Measurements from ENCODE around the gene SH3PXD2A. TPM values are rescaled to one million over a fixed set of nuclear protein-coding genes. Genes with fewer than 3 reads are reported as not detected.

Gene SH3PXD2A
- total and polyA plus RNA-seq, 7 donors, result 3.0 to 57.7 (median 10.6) TPM

DNA sequence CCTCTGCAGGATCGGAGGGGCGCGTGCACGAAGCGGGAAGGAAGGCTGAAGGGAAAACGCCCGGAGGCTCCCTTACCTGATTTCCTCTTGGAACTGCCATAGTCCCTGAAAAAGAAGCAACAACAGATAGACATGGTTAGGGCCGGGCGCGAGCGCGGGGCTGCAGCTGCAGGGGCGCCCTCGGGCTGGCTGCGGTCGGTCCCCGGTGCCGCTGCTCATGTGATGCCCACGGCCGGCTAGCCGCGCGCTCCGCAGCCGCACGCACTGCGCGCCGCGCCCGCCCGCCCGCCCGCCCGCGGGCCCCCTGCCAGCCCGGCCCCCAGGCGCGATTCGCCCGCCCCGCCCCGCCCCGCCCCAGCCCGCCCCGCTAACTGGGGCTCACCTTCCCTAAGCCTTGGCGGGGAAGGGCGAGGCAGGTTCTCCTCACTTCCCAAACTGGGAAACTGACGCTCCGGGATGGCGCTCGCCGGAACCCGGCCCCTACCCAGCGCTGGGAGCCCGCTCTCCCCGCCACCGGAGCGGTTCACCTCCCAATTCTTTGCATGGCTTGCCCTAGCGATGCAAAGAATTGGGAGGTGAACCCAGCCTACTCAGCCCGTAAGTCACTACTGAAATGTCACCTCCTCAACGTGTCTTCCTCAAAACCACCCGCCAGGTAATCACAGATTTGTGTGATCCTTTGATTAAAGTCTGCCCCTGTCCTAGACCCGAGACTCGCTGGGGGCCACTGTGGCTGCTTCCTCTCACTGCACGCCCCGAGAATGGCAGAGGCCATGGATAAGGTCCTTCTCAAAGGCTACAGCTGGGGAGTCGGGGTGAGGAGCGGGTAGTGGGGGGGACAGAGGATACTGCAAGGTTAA, 162.2 kb downstream of the SH3PXD2A start:
- H3K36me3 ChIP-seq (ENCODE audit: insufficient read depth in 1 of 2, low read depth in 1 of 2), result no peaks in the 10 kb centered on the region
- H3K9me3 ChIP-seq, result no peaks in the 10 kb centered on the region
- peaks cover 9% of the 10 kb centered on the region for H3K4me1 ChIP-seq
- WGBS, 3 donors, result 12 to 23% (median 22%) methylated on average over 26 to 69 of the region's 69 CpGs
- ATAC-seq, result peak in 2 of 4 donors; percentile 36 to 42
- TF ChIP-seq, protein P1, sequence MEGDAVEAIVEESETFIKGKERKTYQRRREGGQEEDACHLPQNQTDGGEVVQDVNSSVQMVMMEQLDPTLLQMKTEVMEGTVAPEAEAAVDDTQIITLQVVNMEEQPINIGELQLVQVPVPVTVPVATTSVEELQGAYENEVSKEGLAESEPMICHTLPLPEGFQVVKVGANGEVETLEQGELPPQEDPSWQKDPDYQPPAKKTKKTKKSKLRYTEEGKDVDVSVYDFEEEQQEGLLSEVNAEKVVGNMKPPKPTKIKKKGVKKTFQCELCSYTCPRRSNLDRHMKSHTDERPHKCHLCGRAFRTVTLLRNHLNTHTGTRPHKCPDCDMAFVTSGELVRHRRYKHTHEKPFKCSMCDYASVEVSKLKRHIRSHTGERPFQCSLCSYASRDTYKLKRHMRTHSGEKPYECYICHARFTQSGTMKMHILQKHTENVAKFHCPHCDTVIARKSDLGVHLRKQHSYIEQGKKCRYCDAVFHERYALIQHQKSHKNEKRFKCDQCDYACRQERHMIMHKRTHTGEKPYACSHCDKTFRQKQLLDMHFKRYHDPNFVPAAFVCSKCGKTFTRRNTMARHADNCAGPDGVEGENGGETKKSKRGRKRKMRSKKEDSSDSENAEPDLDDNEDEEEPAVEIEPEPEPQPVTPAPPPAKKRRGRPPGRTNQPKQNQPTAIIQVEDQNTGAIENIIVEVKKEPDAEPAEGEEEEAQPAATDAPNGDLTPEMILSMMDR (IDR thresholded peaks at IDR 0.05), result no peak
- no peaks in the 10 kb centered on the region for H3K27me3 ChIP-seq (ENCODE audit: insufficient read depth in 3 of 3, low read length in 2 of 3)
- H3K4me3 ChIP-seq, result peak overlapping the region; percentile 53
- intact Hi-C loops (cut with DNase I), result no loop called here
- peak in 1 of 2 donors; percentile 64 for DNase-seq
- H3K27ac ChIP-seq, result no peak overlapping the region

DNA sequence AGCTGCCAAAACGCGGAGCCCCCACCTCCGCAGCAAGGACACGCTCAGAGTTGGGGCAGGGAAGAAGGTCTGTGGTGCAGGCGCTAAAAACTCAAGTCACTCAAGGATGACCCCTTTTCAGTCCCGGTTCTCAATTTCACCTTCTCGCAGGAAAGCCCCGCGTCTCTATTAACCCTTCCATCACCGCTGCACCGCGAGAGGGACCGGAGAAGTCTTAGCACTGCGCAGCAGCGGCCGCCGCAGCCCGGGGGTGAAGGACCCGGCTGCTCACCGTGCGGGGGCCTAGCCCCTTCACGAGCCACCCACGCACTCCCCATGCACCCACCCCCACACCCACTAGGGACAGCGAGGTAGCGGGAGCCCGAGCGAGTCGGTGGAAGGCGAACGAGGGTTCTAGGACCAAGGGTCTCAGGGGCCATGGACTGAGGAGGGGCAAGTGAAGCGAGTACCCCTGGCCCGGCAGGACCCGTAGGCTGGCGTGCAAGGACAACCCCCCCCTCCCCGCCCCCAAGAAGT, 162.9 kb downstream of the SH3PXD2A start:
- TF ChIP-seq, protein P1 (IDR thresholded peaks at IDR 0.05), result no peak
- intact Hi-C loops (cut with DNase I), result no loop called here
- ATAC-seq (no peak), DNase-seq (no peak)
- Histone ChIP-seq H3K4me3 (peak overlapping the region; percentile 45), H3K27ac (no peak overlapping the region), H3K9me3 (no peaks in the 10 kb centered on the region), H3K4me1 (peaks cover 9% of the 10 kb centered on the region), H3K27me3 (ENCODE audit: insufficient read depth in 3 of 3, low read length in 2 of 3) (no peaks in the 10 kb centered on the region), H3K36me3 (ENCODE audit: insufficient read depth in 1 of 2, low read depth in 1 of 2) (no peaks in the 10 kb centered on the region)
- WGBS, 3 donors, result 49 to 53% (median 50%) methylated on average over 33 to 35 of the region's 35 CpGs

DNA sequence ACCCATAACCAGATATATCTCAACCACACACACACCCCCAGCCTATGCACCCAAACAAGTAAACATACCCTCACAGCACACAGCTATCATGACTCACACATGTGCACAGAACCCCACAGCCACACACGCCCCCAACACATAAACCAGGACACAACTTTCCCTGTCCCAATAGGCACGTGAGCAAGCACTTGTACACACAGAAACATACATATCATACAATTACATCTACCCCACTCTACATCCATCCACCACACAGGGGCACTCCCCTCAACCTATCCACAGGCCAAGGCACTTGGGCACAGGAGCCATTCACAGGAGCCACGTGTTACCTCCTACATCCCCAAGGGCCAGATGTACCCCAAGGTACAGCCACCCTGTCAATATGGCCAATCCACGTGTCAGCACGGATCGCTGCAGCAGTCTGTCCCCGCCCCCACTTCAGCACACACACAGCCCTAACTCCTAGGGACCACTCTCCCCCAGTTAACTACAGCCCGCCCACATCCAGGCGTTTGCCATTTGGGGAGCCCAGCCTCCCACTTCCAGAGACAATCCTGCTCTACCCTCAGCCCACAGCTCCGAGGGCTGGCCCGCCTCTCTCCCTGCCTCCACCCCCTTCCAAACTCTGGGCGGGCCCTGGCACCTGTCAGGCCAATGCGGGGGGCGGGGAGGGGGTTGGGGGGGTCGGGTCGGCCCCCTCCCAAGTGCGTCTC, 163.5 kb downstream of the SH3PXD2A start:
- WGBS, 3 donors, result 61 to 69% (median 69%) methylated on average over 15 to 17 of the region's 17 CpGs
- Histone ChIP-seq H3K27ac (no peak overlapping the region), H3K4me1 (peaks cover 4% of the 10 kb centered on the region), H3K36me3 (ENCODE audit: insufficient read depth in 1 of 2, low read depth in 1 of 2) (no peaks in the 10 kb centered on the region), H3K9me3 (no peaks in the 10 kb centered on the region), H3K4me3 (no peak overlapping the region), H3K27me3 (ENCODE audit: insufficient read depth in 3 of 3, low read length in 2 of 3) (no peaks in the 10 kb centered on the region)
- no peak for ATAC-seq
- intact Hi-C loops (cut with DNase I), result no loop called here
- TF ChIP-seq, protein P1 (IDR thresholded peaks at IDR 0.05), result no peak
- DNase-seq, result no peak

DNA sequence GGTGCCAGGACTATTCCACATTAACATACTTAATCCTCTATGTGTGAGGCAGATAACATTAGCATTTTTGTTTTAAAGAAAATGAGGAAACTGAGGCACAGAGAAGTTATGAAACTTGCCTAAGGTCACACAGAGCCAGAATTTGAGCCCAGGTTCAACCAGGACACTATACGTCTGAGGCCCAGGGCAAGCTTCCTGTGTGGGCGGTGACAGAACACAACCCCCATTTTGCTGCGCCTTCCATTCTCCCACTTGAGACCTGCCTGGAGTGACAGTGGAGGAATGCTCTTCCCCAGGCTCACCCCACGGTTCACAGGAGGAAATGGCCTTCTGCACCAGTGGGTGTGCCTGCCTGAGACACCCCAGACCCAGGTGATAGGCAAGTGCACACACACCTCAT, 164.1 kb downstream of the SH3PXD2A start:
- H3K9me3 ChIP-seq, result no peaks in the 10 kb centered on the region
- DNase-seq (no peak), ATAC-seq (no peak)
- TF ChIP-seq, protein P1 (IDR thresholded peaks at IDR 0.05), result no peak
- H3K27ac ChIP-seq, result no peak overlapping the region
- no peaks in the 10 kb centered on the region for H3K27me3 ChIP-seq (ENCODE audit: insufficient read depth in 3 of 3, low read length in 2 of 3)
- peaks cover 7% of the 10 kb centered on the region for H3K4me1 ChIP-seq
- H3K36me3 ChIP-seq (ENCODE audit: insufficient read depth in 1 of 2, low read depth in 1 of 2), result no peaks in the 10 kb centered on the region
- H3K4me3 ChIP-seq, result no peak overlapping the region
- intact Hi-C loops (cut with DNase I), result no loop called here
- WGBS, 3 donors, result 83 to 94% (median 87%) methylated on average over 4 of the region's 4 CpGs
